Astrocyte (in vitro differentiated cells and primary cell): ENCODE data around the gene IQCB1. TPM values are rescaled to one million over a fixed set of nuclear protein-coding genes. Genes with fewer than 3 reads are reported as not detected.
"Not testable (repeated sequence)": the region's sequence is repeated elsewhere in the genome, so short reads cannot be mapped to it uniquely, and the experiment has no call there.

Experiments
- DNase-seq: peaks from one replicate; pipeline ENCODE4 v3.0.0-alpha.2; 2010; ENCODE audit warnings: low read depth
- FAIRE-seq: peaks from 2 replicates; lab custom pipeline; 2011; peaks lifted over from hg19 to GRCh38; lab: Jason Lieb, UNC
- H2AFZ ChIP-seq: 2 replicates; pipeline ENCODE4 v1.6.0; 2012; ENCODE audit warnings: low read depth, low read length, inconsistent platforms
- H3K27ac ChIP-seq: 2 replicates; pipeline ENCODE4 v1.5.1; 2011; ENCODE audit warnings: low read depth, low read length, inconsistent platforms
- H3K27me3 ChIP-seq: 2 replicates; pipeline ENCODE4 v1.6.0; 2011; ENCODE audit warnings: low read length, inconsistent platforms; ENCODE audit not compliant: insufficient read depth
- H3K36me3 ChIP-seq: 2 replicates; pipeline ENCODE4 v1.5.1; 2011; ENCODE audit warnings: low read length, inconsistent platforms; ENCODE audit not compliant: insufficient read depth
- H3K4me1 ChIP-seq: 2 replicates; pipeline ENCODE4 v1.5.1; 2011; ENCODE audit warnings: low read length, inconsistent platforms; ENCODE audit not compliant: insufficient read depth
- H3K4me2 ChIP-seq: 2 replicates; pipeline ENCODE4 v1.6.0; 2012; ENCODE audit warnings: low read length, inconsistent platforms
- H3K4me3 ChIP-seq: 2 replicates; pipeline ENCODE4 v1.5.1; 2011; ENCODE audit warnings: low read depth, mild to moderate bottlenecking, low read length, inconsistent platforms; ENCODE audit not compliant: insufficient read depth
- H3K79me2 ChIP-seq: 2 replicates; pipeline ENCODE4 v1.6.0; 2012; ENCODE audit warnings: mild to moderate bottlenecking, low read length, inconsistent platforms; ENCODE audit not compliant: insufficient read depth
- H3K9ac ChIP-seq: 2 replicates; pipeline ENCODE4 v1.6.0; 2012; ENCODE audit warnings: mild to moderate bottlenecking, low read length, inconsistent platforms
- H3K9me3 ChIP-seq: 2 replicates; pipeline ENCODE4 v1.5.1; 2012; ENCODE audit warnings: low read depth, mild to moderate bottlenecking, low read length, inconsistent platforms; ENCODE audit not compliant: insufficient read depth
- H4K20me1 ChIP-seq: 2 replicates; pipeline ENCODE4 v1.6.0; 2012; ENCODE audit warnings: low read length, inconsistent platforms; ENCODE audit not compliant: insufficient read depth
- H3K27ac Mint-ChIP-seq: one replicate; pipeline ENCODE4 v1.8.0; 2021; ENCODE audit warnings: mild to moderate bottlenecking, mixed read lengths; ENCODE audit not compliant: unreplicated experiment
- H3K27me3 Mint-ChIP-seq: one replicate; pipeline ENCODE4 v1.8.0; 2021; ENCODE audit warnings: low read depth, mixed read lengths; ENCODE audit not compliant: unreplicated experiment
- H3K36me3 Mint-ChIP-seq: one replicate; pipeline ENCODE4 v1.8.0; 2021; ENCODE audit warnings: low read depth, mixed read lengths; ENCODE audit not compliant: unreplicated experiment
- H3K4me1 Mint-ChIP-seq: one replicate; pipeline ENCODE4 v1.8.0; 2021; ENCODE audit warnings: low read depth, mixed read lengths; ENCODE audit not compliant: unreplicated experiment
- H3K4me3 Mint-ChIP-seq: one replicate; pipeline ENCODE4 v1.8.0; 2021; ENCODE audit warnings: mild to moderate bottlenecking, moderate library complexity, mixed read lengths; ENCODE audit not compliant: unreplicated experiment
- H3K9me3 Mint-ChIP-seq: one replicate; pipeline ENCODE4 v1.8.0; 2021; ENCODE audit warnings: mild to moderate bottlenecking, mixed read lengths; ENCODE audit not compliant: unreplicated experiment
- EZH2 ChIP-seq: IDR thresholded peaks from 2 replicates; pipeline ENCODE4 v1.6.1; 2012; ENCODE audit warnings: mild to moderate bottlenecking, low read length, inconsistent platforms; ENCODE audit not compliant: insufficient read depth
- total RNA-seq: library from RNA; stranded (reverse); gene quantifications from 2 replicates; pipeline ENCODE4 v1.2.1, GENCODE V29; 2021
- TF ChIP-seq, protein P1 (sequence below): IDR thresholded peaks from 2 replicates; pipeline ENCODE4 v1.5.1; 2011; ENCODE audit warnings: low read depth, mild to moderate bottlenecking, inconsistent platforms, low read length, moderate library complexity; ENCODE audit not compliant: insufficient read depth

IQCB1 gene
- total RNA-seq, 1 donor from 2014 or later, result 13.8 TPM

GRCh38 chr3:121781611-121782010 is 53.2 kb downstream of the IQCB1 start:
- no peak overlapping the region for H3K27ac Mint-ChIP-seq
- Histone ChIP-seq H3K79me2 (no peaks in the 10 kb centered on the region), H3K4me1 (no peaks in the 10 kb centered on the region), H3K36me3 (peaks cover 31% of the 10 kb centered on the region), H3K27ac (no peak overlapping the region), H3K4me3 (no peak overlapping the region), H4K20me1 (no peaks in the 10 kb centered on the region), H3K4me2 (no peak overlapping the region), H2AFZ (no peak overlapping the region), H3K9ac (no peak overlapping the region), H3K9me3 (no peaks in the 10 kb centered on the region), H3K27me3 (no peaks in the 10 kb centered on the region)
- peaks cover 4% of the 10 kb centered on the region for H3K36me3 Mint-ChIP-seq
- no peaks in the 10 kb centered on the region for H3K9me3 Mint-ChIP-seq
- no peaks in the 10 kb centered on the region for H3K27me3 Mint-ChIP-seq
- H3K4me3 Mint-ChIP-seq, result no peak overlapping the region
- FAIRE-seq (no peak), DNase-seq (no peak)
- TF ChIP-seq, protein P1, sequence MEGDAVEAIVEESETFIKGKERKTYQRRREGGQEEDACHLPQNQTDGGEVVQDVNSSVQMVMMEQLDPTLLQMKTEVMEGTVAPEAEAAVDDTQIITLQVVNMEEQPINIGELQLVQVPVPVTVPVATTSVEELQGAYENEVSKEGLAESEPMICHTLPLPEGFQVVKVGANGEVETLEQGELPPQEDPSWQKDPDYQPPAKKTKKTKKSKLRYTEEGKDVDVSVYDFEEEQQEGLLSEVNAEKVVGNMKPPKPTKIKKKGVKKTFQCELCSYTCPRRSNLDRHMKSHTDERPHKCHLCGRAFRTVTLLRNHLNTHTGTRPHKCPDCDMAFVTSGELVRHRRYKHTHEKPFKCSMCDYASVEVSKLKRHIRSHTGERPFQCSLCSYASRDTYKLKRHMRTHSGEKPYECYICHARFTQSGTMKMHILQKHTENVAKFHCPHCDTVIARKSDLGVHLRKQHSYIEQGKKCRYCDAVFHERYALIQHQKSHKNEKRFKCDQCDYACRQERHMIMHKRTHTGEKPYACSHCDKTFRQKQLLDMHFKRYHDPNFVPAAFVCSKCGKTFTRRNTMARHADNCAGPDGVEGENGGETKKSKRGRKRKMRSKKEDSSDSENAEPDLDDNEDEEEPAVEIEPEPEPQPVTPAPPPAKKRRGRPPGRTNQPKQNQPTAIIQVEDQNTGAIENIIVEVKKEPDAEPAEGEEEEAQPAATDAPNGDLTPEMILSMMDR, result no peak
- no peak for TF ChIP-seq EZH2
- H3K4me1 Mint-ChIP-seq, result no peaks in the 10 kb centered on the region

GRCh38 chr3:121775095-121775494 is 59.8 kb downstream of the IQCB1 start:
- DNase-seq, result not testable (repeated sequence)

DNA sequence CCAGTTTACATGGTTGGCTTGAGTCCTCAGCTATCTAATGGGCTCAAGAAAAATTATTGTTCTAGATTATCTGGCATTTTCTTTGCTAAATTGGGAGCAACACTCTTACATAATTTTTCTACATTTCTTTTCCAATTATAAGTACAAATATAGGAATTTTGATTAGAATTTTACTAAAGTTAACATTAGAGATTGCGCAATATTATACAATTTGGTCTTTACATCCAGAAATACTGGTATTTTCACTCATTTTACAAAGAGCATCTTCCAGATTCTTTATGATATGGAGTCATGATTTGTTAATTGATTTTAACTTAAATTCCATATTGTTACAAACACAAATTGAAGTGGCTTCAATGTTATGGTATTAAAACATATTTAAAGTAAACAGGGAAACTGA is 65.6 kb downstream of the IQCB1 start:
- H3K36me3 ChIP-seq, result peaks cover 16% of the 10 kb centered on the region
- TF ChIP-seq EZH2, result no peak
- TF ChIP-seq, protein P1, result no peak
- no peaks in the 10 kb centered on the region for H4K20me1 ChIP-seq
- H3K79me2 ChIP-seq, result no peaks in the 10 kb centered on the region
- no peak overlapping the region for H3K4me3 ChIP-seq
- DNase-seq, result no peak
- Mint-ChIP-seq H3K4me1 (no peaks in the 10 kb centered on the region), H3K9me3 (no peaks in the 10 kb centered on the region), H3K36me3 (no peaks in the 10 kb centered on the region), H3K4me3 (no peak overlapping the region), H3K27me3 (no peaks in the 10 kb centered on the region), H3K27ac (no peak overlapping the region)
- H3K9ac ChIP-seq, result no peak overlapping the region
- no peak overlapping the region for H2AFZ ChIP-seq
- H3K27me3 ChIP-seq, result no peaks in the 10 kb centered on the region
- H3K27ac ChIP-seq, result no peak overlapping the region
- H3K9me3 ChIP-seq, result no peaks in the 10 kb centered on the region
- H3K4me2 ChIP-seq, result no peak overlapping the region
- H3K4me1 ChIP-seq, result no peaks in the 10 kb centered on the region
- FAIRE-seq, result no peak

More at GRCh38 chr3:121775095-121775494, 59.8 kb downstream of the IQCB1 start:
- not testable (repeated sequence) for H3K79me2 ChIP-seq, H4K20me1 ChIP-seq, H3K9me3 Mint-ChIP-seq, H3K9me3 ChIP-seq, H3K36me3 Mint-ChIP-seq, H3K4me3 Mint-ChIP-seq, H3K27me3 Mint-ChIP-seq, H3K9ac ChIP-seq, H3K27ac Mint-ChIP-seq, H3K27ac ChIP-seq, H3K4me1 Mint-ChIP-seq, FAIRE-seq, H2AFZ ChIP-seq, H3K4me2 ChIP-seq, H3K4me3 ChIP-seq, H3K4me1 ChIP-seq, H3K27me3 ChIP-seq
- peaks cover 25% of the 10 kb centered on the region for H3K36me3 ChIP-seq
